Measurements from ENCODE around the gene PIGS. TPM values are rescaled to one million over a fixed set of nuclear protein-coding genes. Genes with fewer than 3 reads are reported as not detected.

PIGS gene
- total and polyA plus RNA-seq, 2 of the 4 experiments (the other 2 are of a cell fraction): 28.7 to 78.9 TPM

DNA sequence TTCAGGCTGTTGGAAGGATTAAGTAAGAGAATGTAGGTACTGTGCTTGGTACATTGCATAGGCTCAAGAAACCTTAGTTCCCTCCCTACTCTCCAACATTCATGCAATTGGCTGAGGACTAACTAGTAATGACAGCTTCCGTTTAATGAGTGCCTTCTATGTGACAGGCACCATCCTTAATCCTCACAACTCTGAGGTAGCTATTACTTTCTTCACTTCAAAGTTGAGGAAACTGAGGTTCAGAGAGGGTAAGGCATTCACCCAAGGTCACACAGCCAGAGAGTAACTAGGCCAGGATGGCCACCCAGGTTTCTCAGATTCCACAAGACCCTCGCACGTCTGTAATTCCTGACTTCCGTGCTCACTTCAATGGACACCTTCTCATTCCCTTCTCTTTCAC, 41.1 kb downstream of the PIGS start:
- H3K23ac ChIP-seq (ENCODE audit: low read depth, low read length): no peak overlapping the region
- ChIA-PET POLR2A (ENCODE audit: unreplicated experiment) (no interaction called here), CTCF (no interaction called here)
- H3K4me1 ChIP-seq (ENCODE audit: control insufficient read depth, insufficient read depth, low read length): peaks cover 21% of the 10 kb centered on the region
- no peaks in the 10 kb centered on the region for H3K9me3 ChIP-seq (ENCODE audit: control insufficient read depth, insufficient read depth, low read length)
- H3K27ac ChIP-seq (ENCODE audit: insufficient read depth, low read length): no peak overlapping the region
- no peak overlapping the region for H2AK5ac ChIP-seq (ENCODE audit: low read depth, low read length)
- TF ChIP-seq FOS (IDR thresholded peaks at IDR 0.05; ENCODE audit: low read depth, low read length): no peak
- WGBS, 2 experiments (ENCODE audit: extremely low coverage in 2 of 2, insufficient read length in 1 of 2): 40% methylated on average over 1 of the region's 4 CpGs; no CpG with 5 or more reads in 1 of the 2 experiments
- dilution Hi-C loops (cut with HindIII; ENCODE audit: low sequenced_read_pairs, unreplicated experiment) (no loop called here), intact Hi-C loops (cut with micrococcal nuclease) (no loop called here), in situ Hi-C loops (cut with MboI; ENCODE audit: low sequenced_read_pairs) (no loop called here)
- H2AK9ac ChIP-seq (replicated peaks; ENCODE audit: low read depth, low read length, poor library complexity): no peak overlapping the region
- H4K5ac ChIP-seq (ENCODE audit: low read depth, low read length): no peak overlapping the region
- peaks cover 8% of the 10 kb centered on the region for H3K9me1 ChIP-seq (ENCODE audit: insufficient read depth, low read length)
- H4K20me1 ChIP-seq (ENCODE audit: insufficient read depth, low read length): no peaks in the 10 kb centered on the region
- ATAC-seq (ENCODE audit: low read depth) (no peak), DNase-seq (no peak)
- no peak overlapping the region for H3K4me2 ChIP-seq (ENCODE audit: low read depth, low read length)
- no peak overlapping the region for H2BK120ac ChIP-seq (ENCODE audit: low read depth, low read length)
- H2AFZ ChIP-seq (replicated peaks; ENCODE audit: low read length, poor library complexity): no peak overlapping the region
- no peak overlapping the region for H2BK20ac ChIP-seq (ENCODE audit: low read depth, low read length)
- H4K91ac ChIP-seq (ENCODE audit: insufficient read depth, low read depth, low read length): no peak overlapping the region
- no peak overlapping the region for H3K14ac ChIP-seq (replicated peaks; ENCODE audit: low read depth, low read length)
- H3K4me3 ChIP-seq (ENCODE audit: insufficient read depth, low read depth, low read length): no peak overlapping the region
- H2BK15ac ChIP-seq (ENCODE audit: low read depth, low read length): no peak overlapping the region
- H3K79me1 ChIP-seq (ENCODE audit: low read depth in 1 of 2, low read length in 2 of 2): no peaks in the 10 kb centered on the region
- H3K56ac ChIP-seq (ENCODE audit: extremely low read depth, insufficient read depth, low read length): no peak overlapping the region
- H2BK5ac ChIP-seq (ENCODE audit: low read depth, low read length, poor library complexity, severe bottlenecking): no peak overlapping the region
- no peaks in the 10 kb centered on the region for H3K36me3 ChIP-seq (ENCODE audit: control insufficient read depth, insufficient read depth, low read length)
- no peak overlapping the region for H3K18ac ChIP-seq (ENCODE audit: low read depth, low read length)
- no TSS peak for BruUV-seq (replicated peaks)
- no peak overlapping the region for H4K8ac ChIP-seq (ENCODE audit: low read depth in 2 of 2, low read length in 2 of 2)
- no peak overlapping the region for H3K9ac ChIP-seq (ENCODE audit: low read depth, low read length)
- peaks cover 12% of the 10 kb centered on the region for H3K27me3 ChIP-seq (ENCODE audit: control insufficient read depth, insufficient read depth, low read length)
- H3K4ac ChIP-seq (ENCODE audit: low read depth, low read length): no peak overlapping the region

Data from IMR-90 (cell line).